HEK293 (cell line): ENCODE results near the gene NTSR2.

ENCODE experiments used
- CTCF ChIA-PET: fragments of 350-600 bp; formaldehyde crosslinking; extraction: SDS; loops from one replicate; lab custom pipeline; 2021; ENCODE audit warnings: antibody characterized with exemption; lab: Yijun Ruan, JAX
- POLR2A ChIA-PET: fragments of 300-600 bp; formaldehyde crosslinking; extraction: SDS; loops from one replicate; lab custom pipeline; 2020; ENCODE audit warnings: antibody characterized with exemption, inconsistent platforms; lab: Yijun Ruan, JAX
- H3K27ac ChIP-seq: fragments of 200-500 bp; sonication (Bioruptor generic); 2 replicates; pipeline ENCODE4 v1.5.1; 2014; ENCODE audit warnings: low read depth, low read length, control low read depth, inconsistent platforms; ENCODE audit errors: extremely low read depth
- H3K36me3 ChIP-seq, 2 experiments: fragments of 200-500 bp in 1 of 2; sonication (Bioruptor generic) in 1 of 2; 1 replicate in 1 of 2; 2 replicates in 1 of 2; pipeline ENCODE4 v1.5.1; 2014 to 2017; ENCODE audit warnings: inconsistent platforms in 2 of 2, low read length in 2 of 2; ENCODE audit not compliant: control insufficient read depth in 2 of 2, insufficient read depth in 1 of 2
- H3K4me1 ChIP-seq: fragments of 200-500 bp; sonication (Bioruptor generic); 2 replicates; pipeline ENCODE4 v1.5.1; 2014; ENCODE audit warnings: mild to moderate bottlenecking, low read length, inconsistent platforms; ENCODE audit not compliant: control insufficient read depth, insufficient read depth
- H3K4me3 ChIP-seq: 2 replicates; pipeline ENCODE4 v1.5.1; 2011; ENCODE audit warnings: low read depth, mild to moderate bottlenecking, control low read depth, low read length, moderate library complexity
- H3K9me3 ChIP-seq: fragments of 200-500 bp; sonication (Bioruptor generic); 2 replicates; pipeline ENCODE4 v1.5.1; 2014; ENCODE audit warnings: low read depth, low read length, inconsistent platforms; ENCODE audit not compliant: control insufficient read depth, insufficient read depth
- ATF2 ChIP-seq: fragments of 450-650 bp; formaldehyde crosslinking; IDR thresholded peaks from 2 replicates; pipeline ENCODE4 v1.5.1; 2016; ENCODE audit warnings: missing biosample characterization, missing genetic modification characterization, low read depth
- HOXC10 ChIP-seq: sonication (generic); formaldehyde crosslinking; IDR thresholded peaks from 2 replicates; pipeline ENCODE4 v1.8.1; 2023; ENCODE audit warnings: mild to moderate bottlenecking, missing genetic modification reagents
- KLF7 ChIP-seq: fragments of 450-650 bp; formaldehyde crosslinking; IDR thresholded peaks from 2 replicates; pipeline ENCODE4 v1.5.1; 2016; ENCODE audit warnings: missing biosample characterization, missing genetic modification characterization, borderline replicate concordance
- MYNN ChIP-seq: fragments of 450-650 bp; formaldehyde crosslinking; IDR thresholded peaks from 2 replicates; pipeline ENCODE4 v1.5.1; 2016; ENCODE audit warnings: missing biosample characterization, missing genetic modification characterization, borderline replicate concordance
- PRDM10 ChIP-seq: fragments of 450-650 bp; formaldehyde crosslinking; IDR thresholded peaks from 2 replicates; pipeline ENCODE4 v1.5.1; 2016; ENCODE audit warnings: missing biosample characterization, missing genetic modification characterization
- SP3 ChIP-seq: fragments of 450-650 bp; formaldehyde crosslinking; IDR thresholded peaks from 2 replicates; pipeline ENCODE4 v1.5.1; 2016; ENCODE audit warnings: missing biosample characterization, missing genetic modification characterization
- TRIM28 ChIP-seq: IDR thresholded peaks from 2 replicates; pipeline ENCODE4 v1.6.1; 2011; ENCODE audit warnings: low read length, control low read depth, borderline replicate concordance
- ZEB2 ChIP-seq: fragments of 450-650 bp; formaldehyde crosslinking; IDR thresholded peaks from 2 replicates; pipeline ENCODE4 v1.5.1; 2016; ENCODE audit warnings: missing biosample characterization, missing genetic modification characterization
- ZIC2 ChIP-seq: fragments of 450-650 bp; formaldehyde crosslinking; IDR thresholded peaks from 2 replicates; pipeline ENCODE4 v1.5.1; 2016; ENCODE audit warnings: missing biosample characterization, missing genetic modification characterization
- ZNF174 ChIP-seq: fragments of 450-650 bp; formaldehyde crosslinking; IDR thresholded peaks from 2 replicates; pipeline ENCODE4 v1.5.0; 2017; ENCODE audit warnings: missing biosample characterization, mild to moderate bottlenecking, missing genetic modification characterization
- ZNF19 ChIP-seq: fragments of 450-650 bp; formaldehyde crosslinking; IDR thresholded peaks from 2 replicates; pipeline ENCODE4; 2016; ENCODE audit warnings: missing biosample characterization, missing genetic modification characterization, low read depth
- ZNF239 ChIP-seq: fragments of 450-650 bp; formaldehyde crosslinking; IDR thresholded peaks from 2 replicates; pipeline ENCODE4 v1.5.1; 2016; ENCODE audit warnings: missing biosample characterization, missing genetic modification characterization
- ZNF24 ChIP-seq: fragments of 450-650 bp; formaldehyde crosslinking; IDR thresholded peaks from 2 replicates; pipeline ENCODE4 v1.5.1; 2016; ENCODE audit warnings: missing biosample characterization, missing genetic modification characterization
- ZNF266 ChIP-seq: fragments of 450-650 bp; formaldehyde crosslinking; IDR thresholded peaks from 2 replicates; pipeline ENCODE4 v1.5.1; 2016; ENCODE audit warnings: missing biosample characterization, missing genetic modification characterization, low read depth
- ZNF394 ChIP-seq: fragments of 450-650 bp; formaldehyde crosslinking; IDR thresholded peaks from 2 replicates; pipeline ENCODE4 v1.5.1; 2016; ENCODE audit warnings: missing biosample characterization, missing genetic modification characterization, mild to moderate bottlenecking, moderate library complexity, borderline replicate concordance
- ZNF398 ChIP-seq: fragments of 450-650 bp; formaldehyde crosslinking; IDR thresholded peaks from 2 replicates; pipeline ENCODE4 v1.5.1; 2017; ENCODE audit warnings: missing biosample characterization, missing genetic modification characterization
- ZNF426 ChIP-seq: fragments of 450-650 bp; formaldehyde crosslinking; IDR thresholded peaks from 2 replicates; pipeline ENCODE4 v1.5.1; 2017; ENCODE audit warnings: missing biosample characterization, missing genetic modification characterization, mild to moderate bottlenecking, inconsistent platforms, moderate library complexity
- ZNF558 ChIP-seq: fragments of 450-650 bp; formaldehyde crosslinking; IDR thresholded peaks from 2 replicates; pipeline ENCODE4 v1.5.1; 2016; ENCODE audit warnings: missing biosample characterization, missing genetic modification characterization
- ZNF560 ChIP-seq: fragments of 450-650 bp; formaldehyde crosslinking; IDR thresholded peaks from 2 replicates; pipeline ENCODE4 v1.5.1; 2017; ENCODE audit warnings: missing biosample characterization, missing genetic modification characterization, borderline replicate concordance
- ZNF585B ChIP-seq: fragments of 450-650 bp; formaldehyde crosslinking; IDR thresholded peaks from 2 replicates; pipeline ENCODE4 v1.5.1; 2016; ENCODE audit warnings: missing biosample characterization, missing genetic modification characterization
- ZNF596 ChIP-seq: fragments of 450-650 bp; IDR thresholded peaks from 2 replicates; pipeline ENCODE4 v1.5.0; 2018; ENCODE audit warnings: missing biosample characterization, mild to moderate bottlenecking, missing genetic modification characterization, moderate library complexity
- ZNF777 ChIP-seq: fragments of 450-650 bp; formaldehyde crosslinking; IDR thresholded peaks from 2 replicates; pipeline ENCODE4 v1.5.1; 2017; ENCODE audit warnings: missing biosample characterization, missing genetic modification characterization, borderline replicate concordance
- ZSCAN30 ChIP-seq: fragments of 450-650 bp; IDR thresholded peaks from 2 replicates; pipeline ENCODE4 v1.5.1; 2018; ENCODE audit warnings: missing biosample characterization, mild to moderate bottlenecking, missing genetic modification characterization, moderate library complexity
- TF ChIP-seq, protein P1 (sequence below): fragments of 450-650 bp; formaldehyde crosslinking; IDR thresholded peaks from 2 replicates; pipeline ENCODE4 v1.5.1; 2016; ENCODE audit warnings: missing biosample characterization, missing genetic modification characterization
- TF ChIP-seq, protein P2 (sequence below): fragments of 450-650 bp; formaldehyde crosslinking; IDR thresholded peaks from 2 replicates; pipeline ENCODE4 v1.5.1; 2017; ENCODE audit warnings: missing biosample characterization, missing genetic modification characterization

The NTSR2 gene

GRCh38 chr2:11637546-11637945, 32.4 kb downstream of the NTSR2 start (continued):
- TF ChIP-seq PRDM10 (tag by site-specific recombination) (no peak), ZSCAN30 (tag by site-specific recombination) (no peak)

- no peak for TF ChIP-seq ZNF19 (tag by site-specific recombination)
- no peak for TF ChIP-seq ZNF24
- TF ChIP-seq ZNF560 (tag by site-specific recombination), result no peak
- TF ChIP-seq KLF7 (tag by site-specific recombination), result no peak
- no peak for TF ChIP-seq HOXC10 (CRISPR knock-in tag)
- TF ChIP-seq ZNF426 (tag by site-specific recombination), result no peak
- TF ChIP-seq ZNF777 (tag by site-specific recombination), result no peak
- no peak for TF ChIP-seq ZNF398
- no peak for TF ChIP-seq ZNF558
- TF ChIP-seq ZIC2 (tag by site-specific recombination), result no peak
- no peak for TF ChIP-seq SP3
- TF ChIP-seq, all 188 proteins: peak for 0
- ChIA-PET CTCF (interaction anchor here (0.6 to 0.7 kb wide), 4 partner anchors 42 to 173 kb away, joined by 3 to 4 read pairs (median 4); no protein-coding TSS in a partner anchor), POLR2A (no interaction called here)
- Histone ChIP-seq H3K4me1 (no peaks in the 10 kb centered on the region), H3K36me3 (no peaks in the 10 kb centered on the region), H3K27ac (no peak overlapping the region), H3K4me3 (no peak overlapping the region), H3K9me3 (no peaks in the 10 kb centered on the region; the same call in 1 of the 2 replicates)
Observed at GRCh38 chr2:11636593-11637295, 33.3 kb downstream of the NTSR2 start.

- Histone ChIP-seq H3K4me3 (no peak overlapping the region), H3K9me3 (no peaks in the 10 kb centered on the region; the same call in 1 of the 2 replicates), H3K27ac (no peak overlapping the region), H3K36me3 (no peaks in the 10 kb centered on the region), H3K4me1 (no peaks in the 10 kb centered on the region)
- ChIA-PET CTCF (interaction anchor here (0.6 to 0.9 kb wide), 3 partner anchors 52 to 410 kb away, joined by 3 to 4 read pairs (median 3); no protein-coding TSS in a partner anchor), POLR2A (no interaction called here)
- no peak for TF ChIP-seq ZNF585B (tag by site-specific recombination)
- TF ChIP-seq, protein P1, sequence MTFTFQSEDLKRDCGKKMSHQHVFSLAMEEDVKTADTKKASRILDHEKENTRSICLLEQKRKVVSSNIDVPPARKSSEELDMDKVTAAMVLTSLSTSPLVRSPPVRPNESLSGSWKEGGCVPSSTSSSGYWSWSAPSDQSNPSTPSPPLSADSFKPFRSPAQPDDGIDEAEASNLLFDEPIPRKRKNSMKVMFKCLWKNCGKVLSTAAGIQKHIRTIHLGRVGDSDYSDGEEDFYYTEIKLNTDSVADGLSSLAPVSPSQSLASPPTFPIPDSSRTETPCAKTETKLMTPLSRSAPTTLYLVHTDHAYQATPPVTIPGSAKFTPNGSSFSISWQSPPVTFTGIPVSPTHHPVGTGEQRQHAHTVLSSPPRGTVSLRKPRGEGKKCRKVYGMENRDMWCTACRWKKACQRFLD (tag by site-specific recombination), result no peak
- TF ChIP-seq, protein P2, sequence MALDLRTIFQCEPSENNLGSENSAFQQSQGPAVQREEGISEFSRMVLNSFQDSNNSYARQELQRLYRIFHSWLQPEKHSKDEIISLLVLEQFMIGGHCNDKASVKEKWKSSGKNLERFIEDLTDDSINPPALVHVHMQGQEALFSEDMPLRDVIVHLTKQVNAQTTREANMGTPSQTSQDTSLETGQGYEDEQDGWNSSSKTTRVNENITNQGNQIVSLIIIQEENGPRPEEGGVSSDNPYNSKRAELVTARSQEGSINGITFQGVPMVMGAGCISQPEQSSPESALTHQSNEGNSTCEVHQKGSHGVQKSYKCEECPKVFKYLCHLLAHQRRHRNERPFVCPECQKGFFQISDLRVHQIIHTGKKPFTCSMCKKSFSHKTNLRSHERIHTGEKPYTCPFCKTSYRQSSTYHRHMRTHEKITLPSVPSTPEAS (tag by site-specific recombination), result no peak
- TF ChIP-seq ATF2, result no peak
- no peak for TF ChIP-seq ZNF596 (tag by site-specific recombination)
- TF ChIP-seq MYNN (tag by site-specific recombination), result no peak
- no peak for TF ChIP-seq ZNF394
- no peak for TF ChIP-seq ZNF266 (tag by site-specific recombination)
- no peak for TF ChIP-seq ZIC2 (tag by site-specific recombination)
- no peak for TF ChIP-seq ZNF239 (tag by site-specific recombination)
- TF ChIP-seq ZEB2 (tag by site-specific recombination), result no peak
- no peak for TF ChIP-seq ZNF174 (tag by site-specific recombination)
- TF ChIP-seq TRIM28, result no peak
Observed at GRCh38 chr2:11635141-11635540, 34.9 kb downstream of the NTSR2 start.
